ENCODE measurements around the gene IL17REL.
"Not testable (repeated sequence)": the region's sequence is repeated elsewhere in the genome, so short reads cannot be mapped to it uniquely, and the experiment has no call there.

Gene IL17REL

DNA sequence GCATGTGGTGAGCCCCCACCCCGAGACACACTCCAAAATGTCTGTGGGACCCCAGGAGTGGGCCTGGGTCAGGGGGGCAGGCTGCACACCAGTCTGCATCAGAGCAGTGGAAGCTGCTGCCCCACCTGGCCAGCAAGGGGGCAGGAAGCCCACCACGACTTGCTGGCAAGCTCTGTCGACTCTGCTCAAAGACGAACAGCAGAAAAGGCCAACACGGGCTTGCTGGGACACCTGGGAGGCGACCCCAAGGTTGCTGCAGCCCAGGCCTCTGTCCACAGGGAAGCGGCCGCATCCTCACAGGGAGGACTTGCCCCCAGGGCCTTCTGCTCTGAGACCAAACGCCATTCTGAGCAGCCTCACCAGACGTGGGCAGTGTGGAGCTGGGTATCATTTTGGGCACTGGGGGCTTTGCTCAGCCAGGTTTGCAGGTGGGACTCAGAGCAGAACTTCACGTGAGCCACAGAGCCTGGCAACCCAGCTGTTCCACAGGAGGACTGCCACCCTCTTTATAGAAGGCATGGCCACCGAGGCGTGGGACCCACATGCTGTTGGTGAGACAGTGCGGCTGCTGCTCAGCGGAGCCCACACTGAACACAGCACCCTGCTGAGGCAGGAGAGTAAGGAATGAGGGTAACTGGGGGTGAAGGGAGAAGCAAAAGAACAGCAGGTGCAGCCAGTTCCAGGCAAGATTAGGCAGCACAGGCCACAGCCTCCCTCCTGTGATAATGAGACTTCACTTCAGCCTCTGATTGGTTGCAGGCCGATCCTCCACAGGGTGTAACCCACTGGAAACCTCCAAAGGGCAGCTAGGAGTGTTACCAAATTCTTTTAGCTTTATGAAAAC lies 11.0 kb downstream of the IL17REL start:
- no peak for DNase-seq

DNA sequence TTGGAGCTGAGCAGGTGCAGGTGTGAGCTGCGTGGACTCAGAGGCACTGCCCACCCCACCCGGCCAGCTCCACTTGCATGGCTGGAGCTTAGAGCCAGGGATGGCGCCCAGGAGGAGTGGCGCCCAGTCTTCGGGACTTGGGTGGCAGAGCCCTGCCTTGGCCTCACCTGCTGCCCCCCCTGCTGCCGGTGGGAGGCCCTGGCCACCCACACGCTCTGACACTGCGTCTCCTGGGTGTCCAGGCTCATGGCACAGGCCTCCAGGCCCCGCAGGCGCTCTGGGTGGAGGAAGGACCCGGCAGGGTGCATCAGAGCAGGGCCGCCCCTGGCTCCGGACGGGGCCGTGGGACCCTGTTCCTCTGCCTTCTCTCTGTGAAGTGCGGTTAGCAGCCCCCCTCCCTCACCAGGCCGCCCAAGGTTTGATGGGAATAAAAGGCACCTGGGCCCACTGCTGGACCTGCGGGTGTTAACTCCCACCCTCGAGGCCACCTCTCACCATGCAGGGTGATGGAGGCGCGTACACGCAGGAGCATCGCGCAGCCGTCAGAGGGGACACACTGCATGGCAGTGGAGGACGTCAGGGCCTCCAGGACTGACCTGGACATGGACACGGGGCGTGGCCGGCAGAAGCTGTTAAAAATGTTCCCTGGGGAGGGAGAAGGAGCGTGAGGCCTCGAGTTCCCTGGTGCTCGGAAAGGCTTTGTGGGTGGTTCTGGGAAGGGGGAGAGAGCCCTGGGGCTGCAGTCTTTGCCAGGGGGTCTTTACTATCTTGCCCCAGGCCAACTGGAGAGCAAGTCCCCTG lies 11.8 kb downstream of the IL17REL start:
- no peak for DNase-seq

DNA sequence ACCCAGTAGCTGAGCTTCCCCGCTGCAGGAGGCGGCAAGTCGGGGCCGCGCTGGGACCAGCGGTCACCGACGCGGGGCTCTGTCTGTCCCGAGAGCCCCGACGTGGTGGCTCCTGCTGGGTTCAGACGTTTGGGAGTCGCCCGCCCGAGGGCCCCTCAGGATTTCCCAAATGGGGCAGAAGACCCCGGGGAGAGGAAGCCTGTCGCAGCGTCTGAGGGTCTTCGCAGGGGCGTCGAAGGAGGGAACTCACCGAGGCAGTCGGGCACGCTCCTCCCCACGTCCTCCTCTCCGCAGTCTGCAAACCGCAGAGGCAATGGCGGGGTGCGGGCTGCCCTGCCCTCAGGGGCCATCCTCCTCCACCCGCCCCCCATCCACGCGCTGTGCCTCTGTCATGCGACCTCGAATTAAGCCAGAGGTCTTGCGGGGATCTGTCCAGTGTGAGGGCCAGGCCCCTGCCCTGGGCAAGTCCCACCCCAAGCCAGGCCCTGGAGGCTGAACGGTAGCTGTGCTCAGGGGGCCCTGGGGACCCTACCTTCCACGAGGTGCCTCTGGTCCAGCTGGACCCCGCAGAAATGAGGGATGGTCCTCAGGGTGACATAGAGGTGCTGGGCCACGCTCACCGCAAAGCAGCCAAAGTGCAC lies 12.5 kb downstream of the IL17REL start:
- no peak for DNase-seq

DNA sequence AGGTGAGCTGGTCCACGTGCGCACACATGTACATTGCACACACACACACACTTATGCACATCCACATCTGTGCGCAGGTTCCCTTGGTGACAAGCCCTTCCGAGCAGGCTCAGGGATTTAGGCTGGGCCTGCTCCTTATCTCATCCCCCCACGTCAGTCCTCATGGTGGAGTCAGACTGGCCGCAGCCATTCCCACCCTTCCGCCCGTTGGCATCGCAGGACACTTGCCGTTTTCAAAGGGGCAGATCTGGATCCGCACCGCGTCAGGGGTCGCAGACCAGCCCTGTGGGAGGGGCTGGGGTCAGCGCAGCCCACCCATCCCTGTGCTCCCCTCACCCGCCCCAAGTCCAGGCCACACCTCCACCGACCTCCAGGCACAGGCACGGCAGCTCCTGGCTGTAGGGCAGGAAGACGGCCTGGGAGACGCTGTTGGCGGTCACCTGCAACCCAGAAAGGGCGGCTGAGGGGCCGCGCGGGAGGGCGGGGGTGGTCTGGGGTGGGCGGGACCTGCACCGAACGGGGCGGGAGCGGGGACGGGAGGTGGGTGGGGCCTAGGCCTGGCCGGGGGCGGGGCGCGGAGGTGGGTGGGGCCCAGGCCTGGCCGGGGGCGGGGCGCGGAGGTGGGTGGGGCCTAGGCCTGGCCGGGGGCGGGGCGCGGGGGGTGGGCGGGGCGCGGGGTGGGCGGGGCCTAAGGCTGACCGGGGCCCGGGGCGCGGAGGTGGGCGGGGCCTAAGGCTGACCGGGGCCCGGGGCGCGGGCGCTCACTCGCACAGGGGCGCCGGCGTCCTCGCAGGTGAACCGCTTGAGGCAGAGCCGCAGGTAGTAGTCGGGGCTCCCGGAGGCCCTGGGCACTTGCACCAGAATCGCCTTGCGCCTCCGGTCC lies 13.3 kb downstream of the IL17REL start:
- DNase-seq: no peak

DNA sequence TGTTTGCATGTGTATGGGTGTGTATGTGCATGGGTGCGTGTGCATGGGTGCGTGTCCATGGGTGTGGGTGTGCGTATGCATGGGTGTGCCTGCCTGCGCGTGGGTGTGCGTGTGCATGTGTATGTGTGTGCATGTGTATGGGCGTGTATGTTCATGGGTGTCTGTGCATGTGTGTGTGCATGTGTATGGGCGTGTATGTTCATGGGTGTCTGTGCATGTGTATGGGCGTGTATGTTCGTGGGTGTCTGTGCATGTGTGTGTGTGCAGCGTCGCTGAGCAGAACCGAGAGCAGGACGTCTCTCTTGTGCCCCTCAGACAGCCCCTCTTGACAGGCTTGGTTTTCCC lies 13.9 kb downstream of the IL17REL start:
- DNase-seq: no peak

DNA sequence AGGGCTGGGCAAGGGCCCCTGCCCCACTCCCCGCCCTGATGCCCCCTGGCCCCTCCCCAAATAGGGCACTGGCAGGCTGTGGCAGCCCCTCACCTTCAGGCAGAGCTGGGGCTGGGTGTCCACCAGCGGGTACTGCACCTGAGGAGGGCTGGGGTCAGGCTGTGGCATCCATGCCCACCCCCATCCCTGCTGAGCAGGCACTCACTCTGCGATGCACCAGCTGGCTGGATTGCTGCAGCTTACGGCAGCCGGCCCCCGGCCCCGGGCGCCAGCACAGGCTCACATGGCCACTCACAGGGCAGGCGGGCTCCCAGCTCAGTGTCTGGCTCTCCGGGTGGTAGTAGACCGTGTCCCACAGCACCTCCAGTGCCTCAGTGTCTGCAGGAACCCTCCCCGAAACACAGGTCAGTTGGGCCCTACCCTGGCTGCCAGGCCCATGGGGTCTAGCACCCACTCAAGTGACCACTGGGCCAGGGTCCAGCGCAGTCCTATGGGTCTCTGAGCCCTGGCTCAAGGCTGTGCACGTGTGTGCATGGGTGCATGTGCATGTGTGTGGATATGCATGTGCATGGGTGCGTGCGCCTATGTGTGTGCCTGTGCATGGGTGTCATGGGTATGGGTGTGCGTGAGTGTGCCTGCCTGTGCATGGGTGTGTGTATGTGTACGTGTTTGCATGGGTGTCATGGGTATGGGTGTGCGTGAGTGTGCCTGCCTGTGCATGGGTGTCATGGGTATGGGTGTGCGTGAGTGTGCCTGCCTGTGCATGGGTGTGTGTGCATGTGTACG lies 14.4 kb downstream of the IL17REL start:
- DNase-seq: no peak

DNA sequence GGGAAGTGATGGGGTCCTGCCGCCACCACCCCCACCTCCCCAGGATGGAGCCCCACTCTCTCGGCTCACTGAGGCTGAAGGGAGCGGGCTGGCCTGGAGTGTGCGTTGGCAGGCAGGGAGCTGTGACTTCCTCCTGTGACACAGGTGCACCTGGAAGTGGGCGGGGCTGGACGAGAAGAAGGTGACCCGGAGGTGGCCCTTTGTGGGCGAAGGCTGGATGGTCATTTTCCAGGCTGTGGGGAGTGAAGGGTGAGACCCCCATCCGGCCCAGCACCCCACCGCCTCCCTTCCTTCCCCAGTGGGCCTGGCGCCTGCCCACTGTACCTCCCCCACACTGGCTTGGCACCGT lies 15.3 kb downstream of the IL17REL start:
- DNase-seq: no peak

DNA sequence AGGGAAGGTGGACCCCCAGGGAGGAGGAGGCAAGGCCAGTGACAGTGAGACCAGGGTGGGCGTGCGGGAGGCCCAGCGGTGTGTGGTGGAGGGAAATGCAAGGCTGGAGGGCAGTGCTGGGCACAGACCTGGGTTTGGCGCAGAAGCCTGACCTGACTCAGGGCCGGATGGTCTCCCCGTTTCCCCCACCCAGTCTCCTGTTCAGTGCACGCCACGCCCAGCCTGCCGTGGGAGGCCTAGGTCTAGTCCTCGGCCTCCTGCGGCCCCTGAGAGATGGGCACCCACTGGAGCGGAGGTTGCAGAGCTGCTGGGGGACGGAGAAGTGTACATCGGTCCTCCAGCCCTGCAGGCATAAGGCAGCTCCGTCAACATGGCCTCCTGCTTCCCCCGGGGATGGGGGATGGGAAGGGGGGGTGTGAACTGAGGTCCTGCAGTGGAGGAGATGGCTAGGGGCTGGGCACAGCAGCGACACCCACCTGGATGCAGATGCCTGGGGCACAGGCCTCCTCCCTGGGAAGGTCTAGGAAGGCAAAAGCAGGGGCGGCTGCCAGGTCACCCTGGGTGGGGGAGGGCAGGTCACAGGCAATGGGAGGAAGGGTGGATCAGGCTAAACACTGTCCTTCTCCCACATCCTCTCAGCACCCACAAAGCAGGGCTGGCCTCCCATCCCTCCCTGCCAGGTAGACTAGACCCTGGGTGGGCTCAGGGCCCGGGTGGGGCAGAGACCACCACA lies 15.9 kb downstream of the IL17REL start:
- no peak for DNase-seq

DNA sequence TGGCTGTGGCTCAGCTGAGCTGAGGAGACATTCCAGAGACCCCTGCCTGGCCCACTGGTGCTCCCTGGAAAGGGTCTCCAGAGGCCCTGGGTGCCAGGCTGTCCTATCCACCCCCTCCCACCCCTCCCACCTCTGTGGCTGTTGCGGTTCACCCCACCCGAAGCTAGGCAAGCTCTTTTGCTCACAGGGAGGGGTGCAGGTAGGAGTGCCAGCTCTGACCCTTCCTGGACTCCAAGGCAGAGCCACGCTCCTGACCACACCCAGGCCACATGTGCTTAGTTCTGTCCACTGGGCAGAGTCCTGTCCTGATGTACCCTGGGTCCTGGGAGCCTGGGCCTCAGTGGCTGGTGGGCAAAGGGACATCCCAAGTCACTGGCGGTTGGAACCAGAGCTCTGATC lies 16.4 kb downstream of the IL17REL start:
- no peak for DNase-seq

DNA sequence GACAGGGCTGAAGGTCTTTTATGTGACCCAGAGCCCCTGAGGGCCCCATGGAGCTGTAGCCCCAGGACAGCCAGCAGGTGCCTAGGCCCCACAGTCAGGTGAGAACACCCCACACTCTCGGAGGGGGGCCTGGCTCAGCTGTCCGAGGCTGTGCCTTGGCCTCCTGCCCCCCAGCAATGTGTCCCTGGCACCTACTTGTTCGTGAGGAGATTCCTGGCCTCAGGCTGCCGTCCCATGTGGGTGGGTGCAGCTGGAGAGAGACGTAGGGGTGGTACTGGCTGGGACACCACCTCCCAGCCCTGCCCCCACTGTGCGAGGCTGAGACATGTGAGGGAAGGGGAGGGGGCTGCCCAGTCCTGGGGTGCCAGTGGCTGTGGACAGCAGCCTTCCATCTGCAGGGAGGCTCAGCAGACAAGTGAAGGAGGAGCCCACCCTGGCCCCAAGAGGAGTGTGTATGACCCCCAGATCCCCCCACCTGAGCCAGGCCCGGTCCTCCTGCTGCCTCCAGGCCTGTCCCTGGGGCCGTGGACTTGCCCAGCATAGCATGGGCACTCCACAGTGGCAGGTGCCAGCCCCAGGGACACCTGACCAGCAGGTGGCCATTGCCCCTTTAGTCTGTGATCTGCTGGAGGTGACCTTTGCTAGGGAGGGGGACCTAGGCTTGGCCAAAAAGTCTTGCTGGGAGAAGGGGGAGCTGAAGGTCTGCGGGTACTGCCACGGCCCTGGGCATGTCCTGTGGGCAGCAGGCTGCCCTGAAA lies 17.0 kb downstream of the IL17REL start:
- DNase-seq: no peak

DNA sequence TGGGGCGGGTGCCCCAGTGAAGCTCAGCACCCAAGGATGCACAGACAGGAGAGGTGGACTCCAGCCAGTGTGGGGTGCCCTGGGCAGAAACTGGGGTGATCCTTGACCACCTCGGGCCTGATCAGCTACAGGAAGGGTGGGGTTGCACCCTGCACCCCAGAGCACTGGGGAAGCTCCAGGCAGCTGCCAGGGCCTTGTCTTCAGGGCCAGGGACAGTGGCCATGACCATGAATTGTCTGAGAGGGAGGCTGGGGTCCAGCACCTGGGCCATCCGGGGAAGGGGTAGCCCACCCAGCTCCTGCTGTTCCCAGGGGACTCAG lies 17.6 kb downstream of the IL17REL start:
- DNase-seq: no peak

DNA sequence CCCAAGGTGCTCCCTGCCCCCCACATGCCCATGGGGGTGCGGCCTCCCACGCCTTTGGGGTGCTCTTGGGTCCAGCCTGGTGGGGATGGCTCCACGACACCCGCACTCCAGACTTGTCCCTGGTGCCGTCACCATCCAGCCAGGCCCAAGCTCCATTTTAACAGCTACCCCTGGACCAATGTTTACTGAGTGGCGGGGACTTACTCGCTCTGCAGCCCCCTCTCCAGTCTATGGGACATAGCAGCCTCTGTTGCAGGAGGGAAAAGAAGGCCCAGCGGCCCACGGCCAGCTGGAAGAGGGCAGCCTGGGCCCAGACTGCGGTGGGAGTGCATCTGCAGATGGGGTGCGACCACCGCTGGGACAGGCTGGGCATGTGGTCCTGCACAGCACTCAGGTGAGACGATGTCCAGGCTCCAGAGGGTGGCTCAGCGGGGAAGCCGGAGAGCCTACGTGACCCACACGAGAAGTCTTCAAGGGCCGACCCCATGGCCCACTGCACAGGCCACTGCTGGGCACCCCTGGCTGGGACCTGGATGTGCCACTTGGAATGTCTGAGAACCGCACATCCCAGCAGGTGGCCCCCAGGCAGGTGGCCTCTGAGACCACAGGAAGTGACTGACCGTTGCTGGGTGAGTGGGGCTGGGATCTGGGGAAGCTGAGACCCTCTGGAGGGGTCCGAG lies 18.1 kb downstream of the IL17REL start:
- no peak for DNase-seq

DNA sequence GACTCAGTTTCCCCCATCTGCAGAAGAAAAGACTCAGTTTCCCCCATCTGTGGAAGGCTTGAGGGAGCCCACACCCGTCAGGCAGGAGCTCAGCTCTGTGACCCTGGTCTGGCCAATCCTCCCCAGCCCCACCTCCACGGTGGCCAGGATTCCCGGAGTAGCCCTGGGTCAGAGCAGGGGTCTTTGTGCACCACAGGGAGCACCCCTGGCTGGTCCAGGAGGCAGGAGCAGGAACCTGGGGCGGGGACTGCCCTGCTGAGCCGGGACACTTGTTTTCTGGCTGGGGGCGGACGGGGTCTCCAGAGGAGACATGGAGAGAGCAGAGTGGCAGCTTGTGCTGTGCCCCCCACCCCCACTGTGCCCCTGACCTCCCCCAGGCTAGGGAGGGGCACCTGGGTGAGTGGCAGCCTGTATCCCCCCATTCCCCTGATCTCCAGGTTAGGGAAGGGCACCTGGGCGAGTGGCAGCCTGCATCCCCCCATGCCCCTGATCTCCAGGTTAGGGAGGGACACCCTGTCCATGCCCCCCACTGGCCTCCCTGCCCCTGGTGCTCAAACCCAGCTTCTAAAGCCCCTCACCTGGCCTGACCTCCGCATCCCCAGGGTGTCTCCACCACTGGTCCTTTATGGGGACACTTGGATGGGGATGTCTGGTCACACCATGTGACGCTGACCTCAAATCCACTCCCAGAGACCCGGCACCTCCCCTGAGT lies 18.8 kb downstream of the IL17REL start:
- no peak for DNase-seq

DNA sequence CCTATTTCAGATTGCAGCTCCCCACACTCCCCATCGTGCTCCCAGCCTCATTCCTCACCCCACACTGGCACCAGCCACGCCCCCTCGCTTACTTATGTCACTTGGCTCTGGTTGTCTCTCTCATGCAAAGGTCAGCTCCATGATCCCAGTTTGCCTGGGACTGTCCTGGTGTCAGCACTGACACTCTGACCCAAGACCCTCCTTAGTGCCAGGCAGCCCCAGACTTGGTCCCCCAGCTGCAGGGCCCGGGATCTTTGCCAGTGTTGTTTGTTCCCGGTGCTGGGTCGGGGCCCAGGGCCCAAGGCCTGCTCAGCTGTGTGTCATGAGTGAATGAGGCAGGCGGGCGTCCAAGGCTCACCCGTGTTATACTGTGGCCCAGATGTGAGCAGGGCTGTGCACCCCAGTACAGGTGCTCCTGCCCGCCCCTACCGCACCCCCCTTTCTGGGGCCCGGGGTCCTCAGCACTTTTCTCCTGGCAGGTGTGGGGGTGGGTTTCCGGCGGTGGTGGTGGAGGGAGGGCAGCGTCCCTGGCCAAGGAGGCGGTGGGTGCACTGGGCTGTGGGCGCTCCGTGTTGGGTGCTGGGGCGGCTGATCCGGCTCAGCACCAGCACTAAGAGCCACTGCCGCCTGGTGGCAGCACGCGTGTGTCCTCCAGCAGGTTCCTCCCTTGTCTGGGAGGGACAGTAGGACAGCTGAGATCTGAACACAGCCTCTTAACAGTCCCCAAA lies 19.5 kb downstream of the IL17REL start:
- DNase-seq: no peak

DNA sequence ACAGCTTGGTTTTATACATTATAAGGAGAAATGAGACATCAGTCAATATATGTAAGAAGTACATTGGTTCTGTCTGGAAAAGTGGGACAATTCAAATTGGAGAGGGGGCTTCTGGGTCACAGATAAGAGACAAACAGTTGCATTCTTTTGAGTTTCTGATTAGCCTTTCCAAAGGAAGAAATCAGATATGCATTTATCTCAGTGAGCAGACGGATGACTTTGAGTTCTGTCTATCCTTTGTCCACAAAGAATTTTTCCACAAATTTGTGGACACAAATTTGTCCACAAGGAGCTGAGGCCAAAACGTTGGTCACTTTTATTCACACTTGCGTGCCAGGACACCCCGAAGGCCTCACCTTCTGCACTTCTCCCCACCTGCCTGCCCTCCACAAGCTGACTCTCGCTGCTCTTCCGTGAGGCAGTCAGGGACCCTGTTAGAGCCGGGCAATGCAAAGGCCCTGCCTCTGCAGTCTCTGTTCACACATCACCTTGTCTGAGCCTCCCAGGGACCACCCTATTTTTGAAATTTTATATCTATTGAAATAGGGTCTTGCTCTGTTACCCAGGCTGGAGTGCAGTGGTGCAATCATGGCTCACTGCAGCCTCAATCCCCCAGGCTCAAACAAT lies 20.5 kb downstream of the IL17REL start:
- DNase-seq: no peak

DNA sequence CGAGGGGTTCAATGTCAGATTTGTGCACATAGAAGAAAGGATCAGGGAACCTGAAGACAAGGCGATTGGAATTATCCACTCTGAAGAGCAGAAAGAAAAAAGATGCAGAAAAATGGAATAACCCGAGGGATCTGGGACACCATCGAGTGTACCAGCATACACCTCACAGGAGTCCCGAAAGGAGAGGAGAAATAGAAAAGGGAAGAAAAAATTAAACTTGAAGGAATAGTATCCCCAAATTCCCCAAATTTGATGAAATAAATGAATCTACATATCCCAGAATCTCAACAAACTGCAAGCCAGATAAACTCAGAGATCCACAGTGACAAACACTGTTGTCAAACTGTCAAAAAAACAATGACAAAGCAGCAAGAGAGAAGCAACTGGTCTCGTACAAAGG lies 21.4 kb downstream of the IL17REL start:
- no peak for DNase-seq

DNA sequence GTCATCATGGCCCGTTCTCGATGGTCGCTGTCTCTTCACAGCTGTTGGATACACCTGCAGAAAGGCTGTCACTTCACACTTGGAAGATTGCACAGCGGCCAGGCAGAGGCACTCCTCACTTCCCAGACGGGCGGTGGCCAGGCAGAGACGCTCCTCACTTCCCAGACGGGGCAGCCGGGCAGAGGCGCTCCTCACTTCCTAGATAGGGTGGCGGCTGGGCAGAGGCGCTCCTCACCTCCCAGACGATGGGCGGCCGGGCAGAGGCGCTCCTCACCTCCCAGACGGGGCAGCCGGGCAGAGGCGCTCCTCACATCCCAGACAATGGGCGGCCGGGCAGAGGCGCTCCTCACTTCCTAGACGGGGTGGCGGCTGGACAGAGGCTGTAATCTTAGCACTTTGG lies 22.7 kb downstream of the IL17REL start:
- not testable (repeated sequence) for DNase-seq

DNA sequence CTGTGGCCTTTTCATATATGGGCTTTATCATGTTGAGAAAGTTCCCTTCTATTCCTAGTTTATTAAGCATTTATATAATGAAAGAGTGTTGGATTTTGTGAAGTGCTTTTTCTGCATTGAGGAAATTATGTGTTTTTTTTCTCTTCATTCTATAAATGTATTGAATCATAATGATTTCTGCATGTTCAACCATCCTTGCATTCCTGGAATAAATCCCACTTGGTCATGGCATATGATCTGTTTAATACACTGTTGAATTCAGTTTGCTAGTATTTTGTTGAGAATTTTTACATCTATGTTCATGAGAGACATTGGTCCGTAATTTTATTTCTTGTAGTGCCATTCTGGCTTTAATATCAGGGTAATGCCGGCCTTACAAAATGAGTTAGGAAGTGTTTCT lies 26.2 kb downstream of the IL17REL start:
- DNase-seq: no peak

All from NCI-H1436 treated with DMSO at 0.1 percent for 48 hours (cell line).